Endothelial cell of umbilical vein (primary cell): ENCODE results near the gene EEF1AKMT1. TPM values are rescaled to one million over a fixed set of nuclear protein-coding genes. Genes with fewer than 3 reads are reported as not detected.

Experiments used
- BruUV-seq: library from RNA; stranded (reverse); fragments of 400-500 nt; replicated peaks from 2 replicates; lab custom pipeline; 2021; lab: Mats Ljungman, UMichigan
- CTCF ChIA-PET: fragments of 300-600, 350-600 bp; sonication (Branson Sonifier 250); formaldehyde crosslinking; loops from one replicate; lab custom pipeline; 2021; ENCODE audit warnings: antibody characterized with exemption, inconsistent platforms; lab: Charles Lee
- POLR2A ChIA-PET: fragments of 300-600, 350-600 bp; sonication (Branson Sonifier 250); formaldehyde crosslinking; loops from one replicate; lab custom pipeline; 2021; ENCODE audit warnings: antibody characterized with exemption, inconsistent platforms; lab: Charles Lee
- DNase-seq: peaks from one replicate; pipeline ENCODE4 v3.0.0-alpha.2; 2011; ENCODE audit warnings: low read depth, low spot score
- FAIRE-seq: peaks from 2 replicates; lab custom pipeline; 2011; peaks lifted over from hg19 to GRCh38; lab: Jason Lieb, UNC
- H2AFZ ChIP-seq: 2 replicates; pipeline ENCODE4 v1.6.0; 2012; ENCODE audit warnings: low read depth, low read length, control low read depth, inconsistent platforms
- H3K27ac ChIP-seq: 2 replicates; pipeline ENCODE4 v1.5.1; 2011; ENCODE audit warnings: low read depth, mild to moderate bottlenecking, control low read depth, low read length, moderate library complexity; ENCODE audit not compliant: insufficient read depth
- H3K27me3 ChIP-seq, 2 experiments: 2 replicates each; pipeline versions ENCODE4 v1.6.0 to v1.6.1; 2011; ENCODE audit warnings: low read length in 2 of 2, mixed read lengths in 1 of 2; ENCODE audit not compliant: control insufficient read depth in 2 of 2, insufficient read depth in 2 of 2
- H3K36me3 ChIP-seq, 2 experiments: 2 replicates in 1 of 2; 3 replicates in 1 of 2; pipeline ENCODE4 v1.5.1; 2011; ENCODE audit warnings: low read length in 2 of 2, mild to moderate bottlenecking in 1 of 2, moderate library complexity in 1 of 2; ENCODE audit not compliant: control insufficient read depth in 2 of 2, insufficient read depth in 2 of 2; ENCODE audit errors: extremely low read depth in 1 of 2
- H3K4me1 ChIP-seq: 3 replicates; pipeline ENCODE4 v1.5.1; 2011; ENCODE audit warnings: mild to moderate bottlenecking, low read length; ENCODE audit not compliant: control insufficient read depth, insufficient read depth; ENCODE audit errors: extremely low read depth
- H3K4me2 ChIP-seq: 2 replicates; pipeline ENCODE4 v1.6.1; 2011; ENCODE audit warnings: low read length, control low read depth, mixed read lengths; ENCODE audit not compliant: insufficient read depth
- H3K4me3 ChIP-seq, 3 experiments: fragments of 200-600 bp in 1 of 3; sonication (generic), shearing (Covaris generic) in 1 of 3; replicated peaks in 1 of 3; 2 replicates each; pipeline ENCODE4 v1.5.1; 2011 to 2016; ENCODE audit warnings: control low read depth in 3 of 3, low read length in 3 of 3, mild to moderate bottlenecking in 2 of 3, inconsistent platforms in 1 of 3, low read depth in 1 of 3, moderate library complexity in 1 of 3; ENCODE audit not compliant: insufficient read depth in 1 of 3
- H3K79me2 ChIP-seq: 2 replicates; pipeline ENCODE4 v1.6.0; 2012; ENCODE audit warnings: low read length, inconsistent platforms; ENCODE audit not compliant: control insufficient read depth, insufficient read depth
- H3K9ac ChIP-seq: replicated peaks from 2 replicates; pipeline ENCODE3; 2011; ENCODE audit warnings: low read length, control low read depth; ENCODE audit not compliant: insufficient read depth; ENCODE audit errors: extremely low read depth
- H3K9me1 ChIP-seq: replicated peaks from 3 replicates; pipeline ENCODE4 v1.6.0; 2011; ENCODE audit warnings: mild to moderate bottlenecking, low read length; ENCODE audit not compliant: control insufficient read depth, insufficient read depth; ENCODE audit errors: extremely low read depth
- H3K9me3 ChIP-seq: replicated peaks from 2 replicates; pipeline ENCODE4 v1.5.1; 2012; ENCODE audit warnings: low read length, inconsistent platforms; ENCODE audit not compliant: control insufficient read depth, insufficient read depth
- H4K20me1 ChIP-seq: replicated peaks from 2 replicates; pipeline ENCODE3; 2011; ENCODE audit warnings: mild to moderate bottlenecking, low read length; ENCODE audit not compliant: control insufficient read depth, insufficient read depth; ENCODE audit errors: extremely low read depth
- CTCF ChIP-seq, 2 donors: IDR thresholded peaks; 1 replicate in 1 of 2; 2 replicates in 1 of 2; pipeline ENCODE4 v1.5.1; 2011; ENCODE audit warnings: low read length in 2 of 2, mild to moderate bottlenecking in 2 of 2, moderate library complexity in 2 of 2, control low read depth in 1 of 2, inconsistent platforms in 1 of 2, low read depth in 1 of 2; ENCODE audit not compliant: insufficient read depth in 1 of 2; ENCODE audit errors: extremely low read depth in 1 of 2
- EZH2 ChIP-seq: IDR thresholded peaks from 2 replicates; pipeline ENCODE4 v1.6.1; 2012; ENCODE audit warnings: borderline replicate concordance, low read depth, mild to moderate bottlenecking, moderate library complexity, low read length, inconsistent platforms; ENCODE audit not compliant: severe bottlenecking
- FOS ChIP-seq: IDR thresholded peaks from 2 replicates; pipeline ENCODE4 v1.6.1; 2011; ENCODE audit warnings: mild to moderate bottlenecking, low read length, moderate library complexity, borderline replicate concordance; ENCODE audit not compliant: insufficient read depth
- GATA2 ChIP-seq: IDR thresholded peaks from 2 replicates; pipeline ENCODE4 v1.7.0; 2011; ENCODE audit warnings: low read depth, mild to moderate bottlenecking, moderate library complexity, mixed read lengths, low read length; ENCODE audit not compliant: insufficient read length, insufficient read depth
- JUN ChIP-seq: IDR thresholded peaks from 2 replicates; pipeline ENCODE4 v1.6.1; 2011; ENCODE audit warnings: borderline replicate concordance, low read depth; ENCODE audit not compliant: insufficient read length, insufficient read depth
- MAX ChIP-seq: IDR thresholded peaks from 2 replicates; pipeline ENCODE4 v1.6.1; 2011; ENCODE audit not compliant: insufficient read depth, insufficient read length
- MYC ChIP-seq: IDR thresholded peaks from one replicate; pipeline ENCODE4 v1.6.1; 2011; ENCODE audit warnings: mild to moderate bottlenecking, low read depth, low read length
- POLR2A ChIP-seq: IDR thresholded peaks from 2 replicates; pipeline ENCODE4 v1.6.1; 2012; ENCODE audit warnings: low read depth, mild to moderate bottlenecking, control low read depth, low read length
- POLR2AphosphoS5 ChIP-seq: IDR thresholded peaks from 2 replicates; pipeline ENCODE4 v1.6.1; 2012; ENCODE audit warnings: low read depth, mild to moderate bottlenecking, control low read depth, low read length, moderate library complexity; ENCODE audit not compliant: insufficient read depth
- dilution Hi-C: fragments of 300-500 bp; cut with MboI; formaldehyde crosslinking; loops from one replicate; pipeline ENCODE4 v1.15.0; 2019; ENCODE audit warnings: low sequenced_read_pairs; ENCODE audit not compliant: extremely low pct_ligation_motif_present
- intact Hi-C: fragments of 100-400 bp; cut with micrococcal nuclease; formaldehyde crosslinking; loops from one replicate; pipeline ENCODE4 v1.10.0; 2022
- polyA plus RNA-seq, 4 experiments: library from polyadenylated mRNA; depleted of rRNA in 3 of 4; stranded (reverse) in 3 of 4; unstranded in 1 of 4; fragments of >200 nt; gene quantifications; 2 replicates each; pipeline versions ENCODE4 v1.2.1 to v1.2.3, GENCODE V29; 2011 to 2012; ENCODE audit warnings: missing spikeins in 1 of 4
- total RNA-seq: library from RNA; stranded (reverse); gene quantifications from 2 replicates; pipeline ENCODE4 v1.2.3, GENCODE V29; 2021

The EEF1AKMT1 gene
- total and polyA plus RNA-seq, 2 donors (not counting 3 experiments of a cell fraction or from before 2014, with no cell fraction given) = 9.0 to 11.1 TPM

- CTCF ChIA-PET = interaction anchor here (0.6 to 6.7 kb wide), 10 partner anchors 10 to 321 kb away, joined by 3 to 96 read pairs (median 5); no protein-coding TSS in a partner anchor
- H3K9me3 ChIP-seq = no peaks in the 10 kb centered on the region
- peak overlapping the region in 1 of 3 experiments; percentile 30 for H3K4me3 ChIP-seq
- intact Hi-C loops = loop anchor here (1.0 to 2.0 kb wide), 7 partner anchors 13 to 265 kb away; no protein-coding TSS in a partner anchor
- BruUV-seq = TSS peak; percentile 59
- peak overlapping the region; percentile 81 for H3K4me2 ChIP-seq
- no peaks in the 10 kb centered on the region for H3K27me3 ChIP-seq
- H3K9ac ChIP-seq = peak overlapping the region; percentile 96
- H3K79me2 ChIP-seq = peaks cover 10% of the 10 kb centered on the region
- TF ChIP-seq JUN = peak; percentile 97
- TF ChIP-seq POLR2AphosphoS5 = peak; percentile 67
- no peak for TF ChIP-seq POLR2A
- peak; percentile 91 for TF ChIP-seq MAX
- TF ChIP-seq FOS = peak; percentile 63
- peak; percentile 66 for TF ChIP-seq GATA2
- no peak for TF ChIP-seq CTCF (IDR thresholded peaks at IDR 0.05; ENCODE audit: extremely low read depth in 1 of 2, insufficient read depth in 1 of 2, low read depth in 1 of 2, low read length in 2 of 2)
- TF ChIP-seq EZH2 = no peak
- TF ChIP-seq MYC = peak; percentile 95
- H4K20me1 ChIP-seq = no peaks in the 10 kb centered on the region
- dilution Hi-C loops = no loop called here
- H3K36me3 ChIP-seq = no peaks in the 10 kb centered on the region
- no peak overlapping the region for H2AFZ ChIP-seq
- POLR2A ChIA-PET = interaction anchor here (0.6 to 1.7 kb wide), 3 partner anchors 12 to 100 kb away, joined by 3 to 6 read pairs (median 3); no protein-coding TSS in a partner anchor
- H3K4me1 ChIP-seq = peaks cover 44% of the 10 kb centered on the region
- peak overlapping the region; percentile 99 for H3K27ac ChIP-seq
- FAIRE-seq (peak; percentile 92), DNase-seq (peak; percentile 98)
- H3K9me1 ChIP-seq = no peaks in the 10 kb centered on the region
These were observed 40.6 kb upstream of the EEF1AKMT1 start for GRCh38 chr13:20814224-20814910.
